NCI-H2107 treated with DMSO at 0.1 percent for 48 hours (cell line): ENCODE results near the gene PNKD.
A peak's percentile ranks its signal among the peaks of the same experiment; 100 is the strongest.

ENCODE experiments used
- DNase-seq: peaks from one replicate; lab custom pipeline; 2025; ENCODE audit not compliant: unreplicated experiment; lab: John Stamatoyannopoulos, UW

PNKD gene

DNA sequence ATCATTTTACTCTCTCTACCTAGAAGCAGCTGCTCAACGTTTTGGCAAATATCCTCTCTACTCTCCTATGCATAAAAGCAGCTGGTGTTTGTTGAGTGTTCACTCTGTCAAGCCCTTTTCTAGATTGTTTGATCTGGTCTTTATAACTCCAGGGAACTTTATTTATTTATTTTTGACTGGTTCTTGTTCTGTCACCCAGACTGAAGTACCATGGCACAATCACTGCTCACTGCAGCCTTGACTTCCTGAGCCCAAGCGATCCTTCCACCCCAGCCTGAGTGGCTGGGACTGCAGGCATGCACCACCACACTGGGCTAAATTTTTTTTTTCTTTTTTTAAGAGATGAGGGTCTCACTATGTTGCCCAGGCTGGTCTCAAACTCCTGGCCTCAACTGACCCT, 99.0 kb downstream of the PNKD start:
- no peak for DNase-seq

DNA sequence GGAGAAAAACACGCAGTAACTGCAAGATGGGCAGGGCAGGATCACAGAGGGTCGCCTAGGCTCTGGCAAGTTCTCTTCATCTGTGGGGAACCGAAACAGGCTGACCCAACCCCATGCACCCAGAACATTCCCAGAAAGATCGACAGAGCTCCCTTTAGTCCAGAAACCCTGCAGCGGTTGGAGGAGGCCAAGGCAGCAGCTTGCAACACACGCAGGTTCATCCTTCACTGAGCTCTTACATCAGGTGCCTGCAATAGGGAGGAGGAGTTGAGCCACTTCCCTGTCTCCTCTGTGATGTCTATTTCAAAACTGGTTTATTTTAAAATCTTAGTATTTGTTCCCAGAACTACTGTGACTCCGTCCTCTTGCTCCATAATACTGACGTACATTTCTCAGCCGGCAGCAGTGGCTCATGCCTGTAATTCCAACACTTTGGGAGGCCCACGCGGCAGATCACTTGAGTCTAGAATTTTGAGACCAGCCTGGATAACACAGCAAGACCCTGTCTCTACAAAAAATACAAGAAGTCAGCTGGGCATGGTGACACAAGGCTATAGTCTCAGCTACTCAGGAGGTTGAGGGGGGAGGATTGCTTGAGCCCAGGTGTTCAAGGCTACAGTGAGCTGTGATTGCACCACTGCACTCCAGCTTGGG, 100.2 kb downstream of the PNKD start:
- no peak for DNase-seq

DNA sequence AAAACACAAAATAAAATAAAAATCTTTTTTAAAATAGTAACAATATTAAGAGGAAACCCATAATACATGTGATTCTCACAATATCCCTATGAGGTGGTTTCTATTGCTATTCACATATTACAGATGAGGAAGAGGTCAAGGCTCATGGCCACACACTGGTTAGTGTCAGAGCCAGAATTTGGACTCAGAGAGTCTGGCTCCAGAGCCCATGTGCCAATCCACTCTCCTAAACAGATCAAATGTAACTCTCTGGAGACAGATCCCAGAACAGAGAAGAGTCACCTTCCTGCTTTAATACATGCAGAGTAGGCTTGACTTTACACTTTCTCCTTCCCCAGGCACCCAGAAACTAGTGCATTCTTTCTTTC, 101.6 kb downstream of the PNKD start:
- DNase-seq: no peak

DNA sequence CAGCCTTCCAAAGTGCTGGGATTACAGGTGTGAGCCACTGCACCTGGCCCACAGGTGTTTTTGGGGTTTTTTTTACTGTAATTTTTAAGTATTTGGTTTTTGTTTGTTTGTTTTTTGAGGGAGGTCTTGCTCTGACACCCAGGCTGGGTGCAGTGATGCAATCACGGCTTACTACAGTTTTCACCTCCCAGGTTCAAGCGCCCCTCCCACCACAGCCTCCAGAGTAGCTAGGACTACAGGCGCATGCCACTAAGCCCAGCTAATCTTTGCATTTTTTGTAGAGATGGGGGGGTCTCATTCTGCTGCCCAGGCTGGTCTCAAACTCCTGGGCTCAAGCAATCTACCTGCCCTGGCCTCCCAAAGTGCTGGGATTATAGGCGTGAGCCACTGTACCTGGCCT, 104.5 kb downstream of the PNKD start:
- DNase-seq: no peak

DNA sequence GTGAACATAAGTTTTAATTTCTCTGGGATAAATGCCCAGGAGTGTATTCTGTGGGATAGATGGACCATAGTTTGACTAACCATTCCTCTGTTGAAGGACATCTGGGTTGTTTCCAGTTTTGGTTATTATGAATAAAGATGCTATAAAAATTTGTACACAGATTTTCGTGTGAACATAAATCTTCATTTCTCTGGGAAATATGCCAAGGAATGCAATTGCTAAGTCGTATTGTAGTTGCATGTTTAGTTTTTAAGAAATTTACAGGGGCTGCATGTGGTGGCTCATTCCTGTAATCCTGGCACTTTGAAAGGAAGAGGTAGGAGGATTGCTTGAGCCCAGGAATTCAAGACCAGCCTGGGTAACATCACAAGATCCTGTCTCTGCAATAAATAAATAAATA, 104.9 kb downstream of the PNKD start:
- DNase-seq: no peak

DNA sequence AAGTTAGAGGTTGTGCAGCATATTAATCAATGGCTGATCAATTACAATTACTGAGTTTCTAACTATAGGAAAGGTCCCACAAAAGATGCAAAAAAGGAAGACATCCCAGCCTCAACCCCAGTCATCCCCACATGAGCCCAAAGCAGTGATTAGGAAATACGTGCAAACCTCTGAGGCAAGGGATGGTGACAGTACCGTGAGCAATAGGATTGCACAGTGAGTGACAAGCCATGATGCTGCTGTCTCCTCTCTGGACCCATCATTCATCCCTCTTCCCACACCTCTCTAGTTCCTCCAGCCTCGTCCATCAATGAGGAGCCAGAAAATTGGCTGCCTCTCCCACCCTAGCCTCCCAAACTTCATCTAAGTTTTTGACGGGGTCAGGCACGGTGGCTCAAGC, 107.7 kb downstream of the PNKD start:
- no peak for DNase-seq

DNA sequence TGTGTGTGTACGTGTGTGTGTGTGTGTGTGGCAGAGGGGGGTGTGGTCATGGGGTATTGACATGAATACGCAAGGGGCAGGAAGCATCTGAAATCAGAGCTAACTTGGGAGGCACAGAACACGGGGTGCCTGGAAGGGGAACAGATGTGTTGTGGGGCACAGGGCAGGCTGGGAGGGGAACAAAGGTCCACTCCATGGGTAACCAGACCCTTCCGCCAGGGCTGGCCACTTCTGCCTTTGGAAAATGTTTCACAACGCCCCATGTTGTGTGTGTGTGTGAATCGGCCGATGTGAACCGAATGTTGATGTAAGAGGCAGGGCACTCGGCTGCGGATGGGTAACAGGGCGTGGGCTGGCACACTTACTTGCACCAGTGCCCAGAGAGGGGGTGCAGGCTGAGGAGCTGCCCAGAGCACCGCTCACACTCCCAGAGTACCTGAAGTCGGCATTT, 111.6 kb downstream of the PNKD start, which contains the start of gene SLC11A1:
Gene SLC11A1, plus strand, starts transcription at position 358 of the 451 bp plus-strand sequence. CDS start 96 bp downstream, outside the sequence.
- DNase-seq: no peak

DNA sequence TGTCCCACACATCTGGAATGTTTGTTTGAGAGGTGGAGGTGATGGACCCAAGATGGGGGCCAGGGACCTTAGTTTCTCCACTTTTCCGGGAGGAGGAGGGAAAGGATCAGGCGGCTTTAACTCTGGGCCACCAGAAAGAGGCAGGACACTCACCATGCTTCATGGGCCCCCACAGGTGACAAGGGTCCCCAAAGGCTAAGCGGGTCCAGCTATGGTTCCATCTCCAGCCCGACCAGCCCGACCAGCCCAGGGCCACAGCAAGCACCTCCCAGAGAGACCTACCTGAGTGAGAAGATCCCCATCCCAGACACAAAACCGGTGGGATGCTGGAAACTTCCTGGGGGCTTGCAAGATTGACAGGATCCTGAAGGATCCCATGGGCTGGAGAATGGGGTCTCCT, 112.5 kb downstream of the PNKD start:
- DNase-seq: no peak

DNA sequence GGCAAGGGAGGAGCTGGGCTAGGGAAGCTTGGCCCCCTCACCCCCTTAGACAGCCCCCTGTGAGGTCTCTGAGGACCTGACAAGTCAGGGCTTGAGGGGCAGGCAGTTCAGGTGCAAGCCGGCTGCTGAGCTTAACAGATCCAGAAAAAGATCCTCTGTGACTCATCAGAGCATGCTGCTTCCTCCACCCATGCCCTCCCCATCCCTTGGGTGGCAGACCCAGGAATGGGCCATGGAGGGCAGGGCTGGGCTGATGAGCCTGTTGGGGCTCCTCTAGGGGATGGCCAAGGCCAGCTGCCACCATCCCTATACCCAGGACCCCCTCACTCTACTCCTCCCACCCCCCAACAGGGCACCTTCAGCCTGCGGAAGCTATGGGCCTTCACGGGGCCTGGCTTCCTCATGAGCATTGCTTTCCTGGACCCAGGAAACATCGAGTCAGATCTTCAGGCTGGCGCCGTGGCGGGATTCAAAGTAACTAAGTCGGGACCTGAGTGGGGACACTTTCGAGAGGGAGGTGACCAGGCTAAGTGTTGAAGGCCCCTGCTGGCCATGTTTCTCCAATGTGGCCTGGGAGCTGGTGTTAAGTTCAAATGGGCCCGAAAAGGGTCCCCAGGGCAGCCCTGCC, 113.7 kb downstream of the PNKD start:
- no peak for DNase-seq

DNA sequence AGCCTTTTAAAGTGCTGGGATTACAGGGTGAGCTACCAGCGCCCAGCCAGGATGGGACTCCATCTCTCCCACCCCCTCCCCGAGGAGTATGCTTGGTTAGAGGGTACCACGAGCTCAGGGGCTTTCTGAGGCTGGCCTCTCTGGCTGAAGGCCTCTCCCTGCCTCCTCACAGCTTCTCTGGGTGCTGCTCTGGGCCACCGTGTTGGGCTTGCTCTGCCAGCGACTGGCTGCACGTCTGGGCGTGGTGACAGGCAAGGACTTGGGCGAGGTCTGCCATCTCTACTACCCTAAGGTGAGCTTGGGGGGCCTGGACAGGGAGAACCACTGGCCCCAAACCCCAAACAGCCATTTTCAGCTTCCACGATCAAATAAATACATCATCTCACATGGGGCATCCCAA, 114.7 kb downstream of the PNKD start:
- DNase-seq: no peak

DNA sequence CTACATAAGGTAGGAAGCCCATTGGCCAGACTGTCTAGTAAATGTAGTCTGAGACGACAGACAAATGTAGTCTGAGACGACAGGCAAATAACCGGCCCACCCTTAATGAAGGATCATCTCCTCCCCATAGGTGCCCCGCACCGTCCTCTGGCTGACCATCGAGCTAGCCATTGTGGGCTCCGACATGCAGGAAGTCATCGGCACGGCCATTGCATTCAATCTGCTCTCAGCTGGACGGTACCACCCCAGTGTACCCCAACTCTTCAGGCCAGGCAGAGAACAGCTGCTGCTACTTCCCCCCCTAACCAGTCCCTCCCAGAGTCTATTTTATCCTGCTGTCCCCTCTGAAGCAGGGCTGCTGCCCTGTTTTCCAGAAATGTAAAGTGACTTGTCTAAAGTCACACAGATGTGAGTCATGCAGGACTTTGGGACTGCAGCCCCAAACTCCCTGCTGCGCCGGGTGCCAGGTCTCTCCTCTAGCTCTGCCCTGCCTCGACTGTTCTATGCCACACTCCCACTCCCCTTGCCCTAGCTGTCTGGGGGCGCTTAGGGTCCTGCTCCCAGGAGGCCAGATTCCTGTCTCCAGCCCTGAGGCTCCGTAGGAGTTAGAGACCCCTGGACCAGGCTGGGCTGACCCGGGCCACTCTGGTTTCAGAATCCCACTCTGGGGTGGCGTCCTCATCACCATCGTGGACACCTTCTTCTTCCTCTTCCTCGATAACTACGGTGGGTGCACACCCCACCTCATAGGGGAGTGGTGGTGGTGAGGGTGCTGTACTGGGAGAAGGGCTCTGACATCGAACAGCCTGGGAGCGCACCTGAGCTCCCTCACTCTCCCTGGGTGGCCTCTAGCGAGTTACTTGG, 116.4 kb downstream of the PNKD start:
- no peak for DNase-seq

DNA sequence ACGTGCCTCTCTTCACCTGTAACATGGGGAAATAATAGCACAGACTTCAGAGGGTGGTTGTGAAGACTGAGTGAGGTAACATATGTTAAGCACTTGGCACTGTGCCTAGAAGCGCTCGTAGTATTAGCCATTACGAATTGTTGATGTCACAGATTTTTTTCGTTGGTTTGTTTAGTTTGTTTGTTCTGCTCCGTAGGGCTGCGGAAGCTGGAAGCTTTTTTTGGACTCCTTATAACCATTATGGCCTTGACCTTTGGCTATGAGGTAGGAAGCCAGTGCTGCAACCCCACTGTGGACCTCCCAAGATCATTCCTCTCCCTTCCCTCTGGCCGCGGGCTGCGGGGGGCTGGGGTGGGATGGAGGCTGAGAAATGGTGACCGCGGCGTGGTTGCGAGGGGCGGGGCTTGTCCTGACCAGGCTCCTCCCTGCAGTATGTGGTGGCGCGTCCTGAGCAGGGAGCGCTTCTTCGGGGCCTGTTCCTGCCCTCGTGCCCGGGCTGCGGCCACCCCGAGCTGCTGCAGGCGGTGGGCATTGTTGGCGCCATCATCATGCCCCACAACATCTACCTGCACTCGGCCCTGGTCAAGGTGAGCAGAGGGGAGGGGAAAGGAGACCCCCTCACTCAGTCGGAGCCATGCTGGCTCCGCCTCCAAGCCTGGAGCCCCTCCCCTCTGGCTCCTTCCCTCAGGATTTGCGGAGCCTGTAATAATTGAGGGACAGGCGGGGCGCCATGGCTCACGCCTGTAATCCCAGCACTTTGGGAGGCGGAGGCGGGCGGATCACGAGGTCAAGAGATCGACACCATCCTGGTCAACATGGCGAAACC, 117.3 kb downstream of the PNKD start:
- peak; percentile 61 for DNase-seq

DNA sequence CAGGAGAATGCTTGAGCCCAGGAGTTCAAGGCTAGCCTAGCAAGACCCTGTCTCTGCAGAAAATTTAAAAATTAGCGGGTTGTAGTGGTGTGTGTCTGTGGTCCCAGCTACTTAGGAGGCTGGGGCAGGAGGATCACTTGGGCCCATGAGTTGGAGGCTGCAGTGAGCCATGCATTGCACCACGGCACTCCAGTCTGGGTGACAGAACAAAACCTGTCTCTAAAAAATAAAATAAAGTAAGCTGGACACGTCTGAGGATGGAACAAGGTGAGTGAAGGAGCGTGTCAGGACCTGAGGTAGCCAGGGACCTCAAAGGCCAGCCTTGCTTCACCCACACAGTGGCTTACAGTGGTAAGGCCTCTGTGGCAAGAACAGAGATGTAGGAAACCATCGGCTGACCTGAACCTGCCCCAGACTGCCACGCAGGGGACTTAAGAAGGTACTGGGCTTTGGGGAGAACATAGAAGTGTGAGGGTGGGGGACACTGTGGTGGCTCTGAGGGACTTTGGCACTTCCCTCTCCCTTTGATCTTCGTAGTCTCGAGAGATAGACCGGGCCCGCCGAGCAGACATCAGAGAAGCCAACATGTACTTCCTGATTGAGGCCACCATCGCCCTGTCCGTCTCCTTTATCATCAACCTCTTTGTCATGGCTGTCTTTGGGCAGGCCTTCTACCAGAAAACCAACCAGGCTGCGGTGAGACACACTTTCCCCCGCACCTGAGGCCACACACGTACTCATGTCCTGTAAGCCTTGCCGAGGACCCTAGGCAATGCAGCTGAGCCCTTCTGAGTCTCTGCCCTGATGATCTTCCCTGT, 119.2 kb downstream of the PNKD start:
- DNase-seq: no peak

DNA sequence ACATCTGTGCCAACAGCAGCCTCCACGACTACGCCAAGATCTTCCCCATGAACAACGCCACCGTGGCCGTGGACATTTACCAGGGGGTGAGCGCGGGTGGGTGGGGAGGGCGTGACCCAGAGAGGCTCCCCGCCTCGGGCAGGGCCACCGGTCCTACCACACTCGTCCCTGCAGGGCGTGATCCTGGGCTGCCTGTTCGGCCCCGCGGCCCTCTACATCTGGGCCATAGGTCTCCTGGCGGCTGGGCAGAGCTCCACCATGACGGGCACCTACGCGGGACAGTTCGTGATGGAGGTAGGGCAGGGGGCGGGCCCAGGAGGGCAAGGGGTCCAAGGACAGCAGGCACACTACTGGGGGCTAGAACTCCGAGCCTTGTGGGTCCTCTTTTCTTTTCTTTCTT, 120.9 kb downstream of the PNKD start:
- no peak for DNase-seq

DNA sequence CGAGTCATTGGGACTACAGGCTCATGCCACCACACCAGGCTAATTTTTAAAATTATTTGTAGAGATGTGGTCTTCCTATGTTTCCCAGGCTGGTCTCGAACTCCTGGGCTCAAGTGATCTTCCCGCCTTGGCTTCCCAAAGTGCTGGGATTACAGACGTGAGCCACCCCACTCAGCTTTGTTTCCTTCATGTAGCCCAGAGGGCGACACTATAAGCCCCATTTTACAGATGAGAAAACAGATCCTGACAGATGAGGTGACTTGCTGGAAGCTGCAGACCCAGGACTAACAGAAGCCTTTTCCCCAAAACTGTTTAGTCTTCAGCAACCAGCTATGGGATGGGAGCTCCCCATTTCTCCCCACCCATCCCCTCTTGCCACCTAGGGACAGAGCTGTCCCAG, 122.1 kb downstream of the PNKD start:
- DNase-seq: no peak

DNA sequence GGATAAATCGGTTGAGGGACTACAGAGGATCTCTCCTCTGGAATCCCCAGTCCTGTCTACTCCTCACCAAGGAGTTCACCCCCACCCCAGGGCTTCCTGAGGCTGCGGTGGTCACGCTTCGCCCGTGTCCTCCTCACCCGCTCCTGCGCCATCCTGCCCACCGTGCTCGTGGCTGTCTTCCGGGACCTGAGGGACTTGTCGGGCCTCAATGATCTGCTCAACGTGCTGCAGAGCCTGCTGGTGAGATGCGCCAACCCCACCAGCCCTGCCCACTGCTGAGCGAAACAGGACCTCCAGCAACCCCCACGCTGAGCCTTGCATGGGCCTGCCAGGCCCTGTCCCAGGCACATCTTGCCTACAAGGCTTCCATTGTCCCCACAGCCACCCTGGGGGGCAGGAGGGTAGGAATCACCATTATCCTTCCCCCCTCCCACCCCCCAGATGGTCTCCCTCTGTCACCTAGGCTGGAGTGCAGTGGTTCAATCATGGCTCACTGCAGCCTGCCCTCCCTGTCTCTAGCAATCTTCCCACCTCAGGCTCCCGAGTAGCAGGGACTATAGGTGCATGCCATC, 122.7 kb downstream of the PNKD start:
- no peak for DNase-seq

DNA sequence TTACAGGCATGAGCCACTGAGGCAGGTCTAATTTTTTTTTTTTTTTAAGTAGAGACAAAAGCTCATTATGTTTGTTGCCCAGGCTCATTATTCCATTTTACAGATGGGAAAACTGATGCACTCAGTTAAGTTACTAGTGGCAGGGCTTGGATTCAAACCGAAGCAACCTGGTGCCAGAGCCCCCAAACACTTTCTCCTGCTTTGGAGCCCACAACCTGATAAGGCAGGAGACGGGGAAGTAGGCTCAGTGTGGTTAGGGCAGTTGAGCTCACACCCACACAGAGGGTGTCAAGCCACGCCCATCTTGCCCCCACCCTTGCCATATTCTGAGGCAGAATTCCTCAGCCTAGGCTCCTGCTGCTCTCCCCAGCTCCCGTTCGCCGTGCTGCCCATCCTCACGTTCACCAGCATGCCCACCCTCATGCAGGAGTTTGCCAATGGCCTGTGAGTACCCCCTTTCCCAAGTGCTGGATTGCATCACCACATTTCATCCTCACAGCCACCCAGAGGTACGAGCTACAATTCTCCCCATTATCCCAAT, 123.5 kb downstream of the PNKD start:
- no peak for DNase-seq

DNA sequence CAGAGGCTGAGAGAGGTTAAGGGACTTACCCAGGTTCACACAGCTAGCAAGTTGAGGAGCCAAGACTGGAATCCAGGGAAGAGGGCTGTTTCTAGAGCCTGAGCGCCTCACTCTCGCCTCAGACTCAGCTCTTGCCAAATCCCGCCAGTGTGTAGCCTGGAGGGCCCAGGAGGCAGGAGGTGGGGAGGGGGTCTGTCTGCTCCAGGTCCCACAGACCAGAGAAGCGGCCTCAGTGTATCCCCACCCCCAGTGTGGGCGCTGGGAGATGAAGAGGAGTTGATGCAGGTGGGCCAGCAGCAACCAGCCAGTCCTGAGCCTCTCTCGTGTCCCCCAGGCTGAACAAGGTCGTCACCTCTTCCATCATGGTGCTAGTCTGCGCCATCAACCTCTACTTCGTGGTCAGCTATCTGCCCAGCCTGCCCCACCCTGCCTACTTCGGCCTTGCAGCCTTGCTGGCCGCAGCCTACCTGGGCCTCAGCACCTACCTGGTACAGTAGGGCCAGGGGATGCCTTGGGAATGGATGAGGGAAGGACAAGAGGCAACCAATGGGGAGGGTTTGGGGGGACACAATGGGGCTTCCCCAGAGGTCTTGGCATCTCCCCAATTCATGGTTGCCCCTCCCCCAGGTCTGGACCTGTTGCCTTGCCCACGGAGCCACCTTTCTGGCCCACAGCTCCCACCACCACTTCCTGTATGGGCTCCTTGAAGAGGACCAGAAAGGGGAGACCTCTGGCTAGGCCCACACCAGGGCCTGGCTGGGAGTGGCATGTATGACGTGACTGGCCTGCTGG, 124.2 kb downstream of the PNKD start:
- DNase-seq: no peak

DNA sequence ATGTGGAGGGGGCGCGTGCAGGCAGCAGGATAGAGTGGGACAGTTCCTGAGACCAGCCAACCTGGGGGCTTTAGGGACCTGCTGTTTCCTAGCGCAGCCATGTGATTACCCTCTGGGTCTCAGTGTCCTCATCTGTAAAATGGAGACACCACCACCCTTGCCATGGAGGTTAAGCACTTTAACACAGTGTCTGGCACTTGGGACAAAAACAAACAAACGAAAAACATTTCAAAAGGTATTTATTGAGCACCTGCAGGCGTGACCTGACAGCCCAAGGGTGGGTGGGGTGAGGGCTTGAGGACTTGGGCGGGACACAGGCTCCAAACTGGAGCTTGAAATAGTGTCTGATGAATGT, 124.7 kb downstream of the PNKD start:
- DNase-seq: no peak
